GM18499 (cell line): ENCODE measurements around the gene SETX.

Experiments
- ATAC-seq: cut with Tn5 transposase; IDR thresholded peaks from one replicate; pipeline ENCODE4 v1.9.1; 2021; ENCODE audit warnings: moderate number of reproducible peaks; ENCODE audit not compliant: insufficient read depth, unreplicated experiment

Gene SETX

DNA sequence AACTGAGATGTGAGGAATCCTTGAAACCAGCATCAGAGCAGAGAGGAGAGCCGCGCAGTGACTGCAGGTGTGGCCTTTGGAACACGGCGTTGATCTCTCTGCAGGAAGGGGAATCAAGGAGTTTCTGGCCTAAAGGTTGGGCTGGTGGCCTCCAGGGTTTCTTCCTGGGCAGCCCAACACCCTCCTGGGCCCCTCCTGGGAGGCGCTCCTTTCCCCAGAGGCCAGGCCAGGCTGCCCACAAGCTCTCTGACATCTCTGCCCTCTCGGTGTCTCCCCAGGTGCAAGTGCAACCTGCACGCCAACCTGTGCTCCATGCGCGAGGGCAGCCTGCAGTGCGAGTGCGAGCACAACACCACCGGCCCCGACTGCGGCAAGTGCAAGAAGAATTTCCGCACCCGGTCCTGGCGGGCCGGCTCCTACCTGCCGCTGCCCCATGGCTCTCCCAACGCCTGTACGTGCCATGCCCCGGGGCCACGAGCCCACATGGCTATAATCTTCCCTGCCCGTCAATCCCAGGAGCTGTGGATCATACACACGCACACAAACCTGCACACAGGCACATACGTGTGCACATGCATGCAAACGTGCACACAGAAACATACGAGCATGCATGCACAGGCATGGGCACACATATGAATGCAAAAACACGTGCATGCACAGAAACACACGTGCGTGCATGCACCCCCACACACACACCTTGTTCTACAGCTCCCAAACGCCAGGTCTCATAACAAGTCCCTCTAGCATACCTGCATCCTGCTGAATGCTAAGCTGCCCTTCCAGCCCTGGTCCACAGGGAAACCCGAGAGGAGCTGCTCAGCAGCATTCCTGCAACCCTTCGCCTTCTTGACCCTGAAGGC lies 128.0 kb downstream of the SETX start:
- no peak for ATAC-seq

DNA sequence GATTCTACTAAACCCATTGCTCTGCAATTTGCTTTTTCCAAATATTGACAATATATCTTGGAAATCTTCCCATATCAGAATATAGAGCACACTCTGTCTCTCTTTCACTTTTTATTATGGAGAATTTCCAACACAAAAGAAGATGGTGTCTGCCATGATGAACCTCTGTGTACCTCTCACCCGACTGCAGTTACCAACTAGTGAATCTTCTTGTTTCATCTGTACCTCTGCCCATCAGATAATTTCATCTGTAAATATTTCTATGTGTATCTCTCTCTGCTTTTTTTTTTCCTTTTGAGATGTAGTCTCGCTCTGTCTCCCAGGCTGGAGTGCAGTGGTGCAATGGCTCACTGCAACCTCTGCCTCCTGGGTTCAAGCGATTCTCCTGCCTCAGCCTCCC lies 130.1 kb downstream of the SETX start:
- no peak for ATAC-seq

DNA sequence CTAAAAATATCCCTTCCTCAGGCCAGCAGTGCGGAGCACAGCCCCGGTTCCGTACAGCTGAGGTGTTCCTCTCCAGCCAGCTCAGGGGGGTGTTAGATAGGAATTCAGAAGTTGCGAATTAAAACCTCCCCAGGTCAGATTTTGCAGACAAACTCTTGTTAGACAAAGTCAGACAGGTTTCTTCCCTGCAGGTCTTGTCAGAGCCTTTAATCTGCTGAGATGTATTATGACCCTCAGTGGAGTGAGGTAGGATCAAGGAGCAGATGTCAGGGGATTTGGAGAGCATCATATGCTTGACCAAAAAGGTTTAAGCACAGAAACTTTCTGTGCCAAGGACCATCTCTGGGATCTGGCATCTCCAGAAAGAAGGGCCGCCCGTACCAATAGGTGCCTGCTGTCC lies 132.8 kb downstream of the SETX start:
- ATAC-seq, result no peak

DNA sequence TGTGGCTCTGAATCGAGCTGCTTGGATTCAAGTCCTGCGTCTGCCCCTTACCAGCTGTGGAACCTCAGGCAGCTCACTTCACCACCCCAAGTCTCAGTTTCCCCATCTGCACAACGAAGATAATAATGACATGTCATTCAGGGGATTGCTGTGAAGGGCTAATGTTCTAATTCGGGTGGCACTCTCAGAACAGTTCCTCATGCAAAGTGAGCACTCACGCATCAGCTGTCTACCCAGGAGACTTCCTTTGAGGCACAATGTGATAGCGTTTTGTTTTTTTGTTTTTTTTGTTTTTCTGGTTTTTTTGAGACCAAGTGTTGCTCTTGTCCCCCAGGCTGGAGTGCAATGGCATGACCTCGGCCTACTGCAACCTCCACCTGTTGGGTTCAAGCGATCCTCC lies 136.6 kb downstream of the SETX start:
- no peak for ATAC-seq

DNA sequence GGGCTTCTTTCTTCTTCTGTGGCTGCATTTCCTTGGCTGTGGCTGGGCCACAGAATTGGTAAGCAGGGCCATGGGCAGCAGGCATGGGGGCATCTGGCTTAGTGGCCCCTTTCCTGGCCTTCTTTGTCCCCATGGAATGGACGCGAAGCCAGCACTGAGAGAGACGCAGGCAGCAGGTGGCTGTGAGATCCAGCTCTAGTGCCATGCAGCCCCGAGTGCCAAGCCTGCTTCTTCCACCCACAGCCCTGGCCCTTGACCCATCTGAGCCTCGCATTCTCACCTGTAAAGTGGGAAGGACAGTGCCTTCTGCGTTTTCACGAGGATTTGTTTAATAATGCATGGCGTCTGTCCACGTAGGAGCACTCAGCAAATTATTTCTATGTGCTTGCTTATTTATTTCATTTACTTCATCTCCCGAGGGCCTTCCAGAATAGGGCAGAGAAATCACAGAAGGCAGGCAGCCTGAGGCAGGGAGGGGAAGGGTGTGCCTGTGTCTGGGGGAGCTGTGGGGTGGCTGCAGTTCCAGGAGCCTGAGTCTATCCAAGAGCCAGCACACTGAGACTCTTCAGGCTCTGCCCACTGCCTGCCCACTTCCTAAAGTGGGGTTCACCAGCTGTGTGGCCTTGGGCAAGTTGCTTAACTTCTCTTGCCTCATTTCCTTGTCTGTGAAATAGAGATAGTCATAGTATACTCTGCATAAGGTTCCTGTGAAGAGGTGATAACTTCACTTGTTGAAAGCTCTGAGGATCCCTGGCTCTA lies 137.7 kb downstream of the SETX start:
- ATAC-seq, result no peak

GRCh38 chr9:132214027-132214622 lies 140.7 kb downstream of the SETX start:
- ATAC-seq, result no peak

DNA sequence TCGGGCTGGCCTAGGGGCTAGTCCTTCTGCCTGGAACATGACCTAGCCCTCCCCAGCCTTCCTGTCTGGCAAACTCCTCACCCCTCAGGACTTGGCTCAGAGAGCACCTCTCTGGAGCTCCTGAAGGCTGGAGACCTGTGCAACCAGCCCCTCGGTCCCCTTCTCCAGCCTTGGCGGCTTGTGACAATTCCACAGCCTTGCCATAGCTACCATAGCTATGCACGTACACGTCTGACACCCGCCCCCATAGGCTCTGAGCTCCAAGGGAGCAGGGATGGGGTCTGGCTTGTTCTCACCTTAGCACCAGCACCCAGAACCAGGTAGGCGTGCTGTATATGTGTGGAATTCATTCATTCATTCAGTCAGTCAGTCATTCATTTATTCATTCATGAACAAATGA lies 143.2 kb downstream of the SETX start:
- no peak for ATAC-seq
